Smooth muscle cell of the brain vasculature (primary cell): Measurements from ENCODE around the gene PREX1.

Experiments
- DNase-seq: peaks from one replicate; pipeline ENCODE4 v3.0.0-alpha.2; 2012; ENCODE audit warnings: low read depth, low spot score

Gene PREX1

GRCh38 chr20:48586730-48587129 lies 241.1 kb downstream of the PREX1 start:
- DNase-seq, result no peak

GRCh38 chr20:48585061-48585870 lies 242.5 kb downstream of the PREX1 start:
- DNase-seq, result no peak

DNA sequence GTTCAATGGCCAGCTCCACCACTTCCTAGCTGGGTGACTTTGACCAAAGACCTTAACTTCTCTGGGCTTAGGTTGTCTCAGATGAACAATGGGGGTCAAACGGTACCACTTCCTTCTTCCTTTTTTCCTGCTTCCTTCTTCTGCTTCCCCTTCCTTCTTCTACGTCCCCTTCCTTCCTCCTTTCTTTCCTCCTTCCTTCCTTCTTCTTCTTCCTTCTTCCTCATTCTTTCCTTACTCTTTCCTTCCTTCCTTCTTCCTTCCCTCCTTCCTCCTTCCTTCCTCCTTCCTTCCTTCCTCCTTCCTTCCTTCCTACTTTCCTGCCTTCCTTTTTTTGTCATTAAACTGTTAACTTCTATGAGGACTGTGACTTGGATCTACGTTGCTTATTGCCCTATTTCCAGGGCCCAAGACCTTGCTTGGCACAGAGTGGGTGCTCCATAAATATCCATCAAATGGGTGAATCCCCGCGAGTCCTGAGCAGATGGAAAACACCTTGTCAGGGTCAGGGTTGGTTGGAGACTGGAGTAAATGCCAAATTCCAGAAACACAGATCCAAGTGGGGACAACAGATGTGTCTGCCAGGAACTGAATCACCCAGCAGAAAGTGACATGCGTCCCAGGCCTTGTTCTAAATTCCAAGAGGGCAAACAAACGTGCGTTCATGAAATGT lies 243.3 kb downstream of the PREX1 start:
- no peak for DNase-seq

GRCh38 chr20:48583801-48584200 lies 244.0 kb downstream of the PREX1 start:
- no peak for DNase-seq

GRCh38 chr20:48583171-48583570 lies 244.6 kb downstream of the PREX1 start:
- no peak for DNase-seq

- no peak for DNase-seq
Measured at GRCh38 chr20:48582673-48582985, 245.2 kb downstream of the PREX1 start.

- DNase-seq, result no peak
Measured at GRCh38 chr20:48581167-48581566, 246.6 kb downstream of the PREX1 start.

GRCh38 chr20:48578397-48579098 lies 249.3 kb downstream of the PREX1 start:
- DNase-seq, result no peak

GRCh38 chr20:48577557-48577956 lies 250.2 kb downstream of the PREX1 start:
- no peak for DNase-seq

DNA sequence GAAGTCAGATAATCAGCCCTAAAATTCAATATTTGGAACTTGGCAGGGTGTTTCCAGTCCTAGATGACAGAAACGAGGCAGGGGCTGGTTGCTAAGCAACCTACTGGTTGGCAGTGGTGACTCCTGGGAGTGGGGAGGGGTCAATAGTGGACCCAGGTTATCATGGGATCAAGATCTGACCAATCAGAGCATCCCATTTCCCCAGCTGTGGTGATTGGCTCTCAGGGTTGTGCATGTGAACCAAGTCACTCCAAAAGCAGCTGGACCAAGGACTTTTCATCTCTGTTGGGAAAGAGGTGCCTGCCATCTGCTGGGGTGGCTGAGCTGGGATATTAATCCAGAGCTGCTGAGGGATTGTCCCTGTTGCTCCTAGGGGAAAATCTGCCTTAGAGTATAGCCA lies 253.4 kb downstream of the PREX1 start:
- DNase-seq, result no peak
